ENCODE results near the gene PYROXD2.

The PYROXD2 gene

DNA sequence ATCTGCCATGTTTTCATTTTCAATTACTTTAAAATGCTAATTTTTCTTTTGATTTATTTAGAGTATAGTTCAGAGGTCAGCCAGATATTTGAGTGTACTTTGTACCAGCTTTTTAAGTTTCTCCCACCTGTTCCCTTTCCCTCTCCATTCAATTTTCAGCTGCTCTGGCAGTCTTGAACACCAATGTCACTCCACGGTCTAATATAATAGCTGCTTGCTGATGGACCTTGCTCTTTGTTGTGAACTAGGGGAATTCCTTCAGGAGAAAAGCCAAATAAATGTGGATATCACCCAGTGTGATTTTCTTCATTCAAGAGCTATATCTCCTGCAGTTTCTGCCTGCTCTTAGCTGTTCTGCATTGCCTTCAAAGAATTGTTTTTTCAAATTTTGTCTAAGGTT lies 35.6 kb upstream of the PYROXD2 start:
- Histone ChIP-seq H3K9me3 (no peaks in the 10 kb centered on the region), H3K4me1 (peaks cover 0 to 14% (median 10%) of the 10 kb centered on the region in 4 donors), H3K4me3 (no peak overlapping the region), H3K27ac (no peak overlapping the region), H3K27me3 (no peaks in the 10 kb centered on the region), H3K36me3 (no peaks in the 10 kb centered on the region)
- intact Hi-C loops (cut with DNase I; ENCODE audit: low total_unique reads), result no loop called here
- DNase-seq, result no peak
- TF ChIP-seq, protein P1, sequence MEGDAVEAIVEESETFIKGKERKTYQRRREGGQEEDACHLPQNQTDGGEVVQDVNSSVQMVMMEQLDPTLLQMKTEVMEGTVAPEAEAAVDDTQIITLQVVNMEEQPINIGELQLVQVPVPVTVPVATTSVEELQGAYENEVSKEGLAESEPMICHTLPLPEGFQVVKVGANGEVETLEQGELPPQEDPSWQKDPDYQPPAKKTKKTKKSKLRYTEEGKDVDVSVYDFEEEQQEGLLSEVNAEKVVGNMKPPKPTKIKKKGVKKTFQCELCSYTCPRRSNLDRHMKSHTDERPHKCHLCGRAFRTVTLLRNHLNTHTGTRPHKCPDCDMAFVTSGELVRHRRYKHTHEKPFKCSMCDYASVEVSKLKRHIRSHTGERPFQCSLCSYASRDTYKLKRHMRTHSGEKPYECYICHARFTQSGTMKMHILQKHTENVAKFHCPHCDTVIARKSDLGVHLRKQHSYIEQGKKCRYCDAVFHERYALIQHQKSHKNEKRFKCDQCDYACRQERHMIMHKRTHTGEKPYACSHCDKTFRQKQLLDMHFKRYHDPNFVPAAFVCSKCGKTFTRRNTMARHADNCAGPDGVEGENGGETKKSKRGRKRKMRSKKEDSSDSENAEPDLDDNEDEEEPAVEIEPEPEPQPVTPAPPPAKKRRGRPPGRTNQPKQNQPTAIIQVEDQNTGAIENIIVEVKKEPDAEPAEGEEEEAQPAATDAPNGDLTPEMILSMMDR (IDR thresholded peaks at IDR 0.05), result no peak

DNA sequence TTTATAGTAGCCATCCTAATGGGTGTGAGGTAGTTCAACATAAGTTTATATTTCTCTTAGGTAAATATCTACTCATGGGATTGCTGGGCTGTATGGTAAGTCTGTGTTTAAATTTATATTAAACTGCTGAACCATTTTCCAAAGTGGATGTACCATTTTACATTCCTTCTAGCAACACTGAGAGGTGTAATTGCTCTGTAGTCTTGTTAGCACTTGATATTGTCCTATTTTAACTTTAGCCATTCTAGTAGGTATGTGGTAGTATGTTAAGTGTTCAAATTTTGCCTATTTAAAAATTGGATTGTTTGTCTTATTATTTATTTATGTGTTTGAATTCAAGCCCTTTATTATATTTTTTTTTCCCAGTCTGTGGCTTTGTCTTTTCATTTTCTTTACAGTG lies 34.3 kb upstream of the PYROXD2 start:
- no peak overlapping the region for H3K27ac ChIP-seq
- H3K9me3 ChIP-seq, result no peaks in the 10 kb centered on the region
- no peaks in the 10 kb centered on the region for H3K27me3 ChIP-seq
- H3K4me3 ChIP-seq, result no peak overlapping the region
- H3K4me1 ChIP-seq, result peaks cover 0 to 27% (median 13%) of the 10 kb centered on the region in 4 donors
- TF ChIP-seq, protein P1 (IDR thresholded peaks at IDR 0.05), result no peak
- intact Hi-C loops (cut with DNase I; ENCODE audit: low total_unique reads), result no loop called here
- peaks cover 3 to 11% (median 6%) of the 10 kb centered on the region in 3 donors for H3K36me3 ChIP-seq
- no peak for DNase-seq

DNA sequence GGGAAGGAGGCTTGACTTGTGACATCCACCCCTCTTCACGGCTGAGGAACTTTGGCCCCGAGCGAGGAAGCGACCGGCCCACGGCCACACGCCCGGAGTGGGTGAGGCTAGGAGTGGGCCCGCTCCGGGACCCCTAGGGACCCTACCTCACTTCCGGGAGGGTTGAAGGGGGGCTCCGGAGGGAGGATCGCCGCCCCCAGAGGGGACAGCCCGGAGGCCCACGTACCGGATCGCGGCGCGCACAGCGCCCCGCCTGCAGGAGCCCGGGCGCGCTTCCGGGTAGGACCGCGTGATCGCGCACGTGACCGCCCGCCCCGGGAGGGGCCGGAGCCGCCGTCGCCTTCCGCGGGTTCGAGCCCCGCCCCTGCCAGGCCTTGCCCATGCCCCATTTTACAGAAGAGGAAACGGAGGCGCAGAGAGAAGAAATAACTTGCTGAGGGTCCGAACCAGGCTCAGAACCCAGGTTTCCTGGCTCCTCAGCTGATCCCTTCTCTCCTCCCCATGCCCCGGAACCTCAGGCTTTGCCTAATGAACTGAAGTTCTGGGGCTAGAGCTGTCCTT lies 31.8 kb upstream of the PYROXD2 start, which contains the start of gene HPS1:
TSS of gene HPS1 (minus strand) at position 275 of the 561 bp plus-strand sequence. CDS start 3,695 bp downstream, outside the sequence.
- H3K27me3 ChIP-seq, result no peaks in the 10 kb centered on the region
- peaks cover 13 to 33% (median 16%) of the 10 kb centered on the region in 3 donors for H3K36me3 ChIP-seq
- peak within 1 kb of the TSS; percentile 67 to 76 for H3K4me3 ChIP-seq
- intact Hi-C loops (cut with DNase I; ENCODE audit: low total_unique reads), result no loop called here
- H3K27ac ChIP-seq, result peak within 1 kb of the TSS; percentile 84 to 92
- H3K4me1 ChIP-seq, result peaks cover 0 to 27% (median 13%) of the 10 kb centered on the region in 4 donors
- TF ChIP-seq, protein P1 (IDR thresholded peaks at IDR 0.05), result peak in 1 of 2 experiments; percentile 4
- peak; percentile 78 to 90 for DNase-seq
- H3K9me3 ChIP-seq, result no peaks in the 10 kb centered on the region

DNA sequence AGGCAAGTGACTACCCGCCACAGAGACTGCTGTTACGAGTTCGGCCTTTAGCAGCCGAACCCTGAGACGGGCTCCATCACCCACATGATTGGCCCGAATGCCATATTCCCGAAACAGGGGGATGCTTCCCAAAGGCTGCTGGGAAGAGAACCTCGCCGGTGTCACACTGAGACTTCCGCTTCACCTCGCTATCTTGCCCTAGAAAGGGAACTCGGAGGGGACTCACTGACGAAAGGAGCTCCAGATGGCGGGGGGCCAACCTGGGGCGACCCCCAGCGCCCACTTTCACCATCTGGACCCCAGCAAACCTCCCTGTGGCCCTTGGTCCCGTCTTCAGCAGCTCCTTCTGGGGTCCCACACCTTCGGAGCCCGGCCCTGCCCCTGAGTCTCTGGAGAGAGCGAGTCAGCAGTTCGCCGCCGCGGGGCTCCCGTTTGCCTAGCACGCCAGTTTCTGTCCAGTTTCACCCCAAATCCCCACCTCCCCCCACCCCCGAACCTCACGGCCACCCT lies 31.2 kb upstream of the PYROXD2 start:
- no peaks in the 10 kb centered on the region for H3K27me3 ChIP-seq
- peak in 1 of 2 donors; percentile 50 for DNase-seq

DNA sequence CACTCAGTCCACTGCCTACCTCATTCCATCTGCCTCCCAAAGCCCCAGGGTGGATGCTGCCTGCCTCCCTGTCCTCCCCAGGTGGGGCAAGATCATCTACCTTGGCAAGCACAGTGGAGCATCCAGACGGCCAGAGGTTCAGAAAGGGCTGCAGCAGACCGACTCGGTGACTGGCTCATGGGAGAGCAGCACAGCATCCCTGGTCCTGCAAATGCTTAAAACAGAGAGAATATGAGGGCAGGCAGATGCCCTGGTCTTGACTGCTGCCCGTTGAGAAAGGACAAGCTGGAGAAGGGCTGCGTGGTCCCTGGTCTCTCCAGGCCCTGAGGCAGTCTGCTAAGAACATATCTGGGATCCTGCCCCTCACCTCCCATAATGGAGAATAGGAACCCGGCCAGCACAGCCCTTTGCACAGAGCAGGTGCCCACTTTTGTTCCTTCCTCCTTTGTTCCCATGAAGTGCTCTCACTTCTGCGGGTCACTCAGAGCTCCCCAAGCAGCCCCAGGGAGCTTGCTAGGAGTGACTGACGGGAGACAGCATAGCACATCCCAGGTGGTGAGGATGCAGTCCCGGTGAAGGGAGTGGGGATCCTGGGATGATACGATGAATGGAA lies 30.3 kb upstream of the PYROXD2 start:
- no peak for DNase-seq
- no peaks in the 10 kb centered on the region for H3K27me3 ChIP-seq
- H3K36me3 ChIP-seq, result peaks cover 14 to 36% (median 16%) of the 10 kb centered on the region in 3 donors
- H3K4me3 ChIP-seq, result peak overlapping the region; percentile 67 to 76
- H3K4me1 ChIP-seq, result peaks cover 0 to 27% (median 13%) of the 10 kb centered on the region in 4 donors
- TF ChIP-seq, protein P1 (IDR thresholded peaks at IDR 0.05), result no peak
- intact Hi-C loops (cut with DNase I; ENCODE audit: low total_unique reads), result no loop called here
- H3K9me3 ChIP-seq, result no peaks in the 10 kb centered on the region
- peak overlapping the region; percentile 84 to 92 for H3K27ac ChIP-seq

More for the DNA sequence above, 31.2 kb upstream of the PYROXD2 start:
- Histone ChIP-seq H3K4me1 (peaks cover 0 to 27% (median 13%) of the 10 kb centered on the region in 4 donors), H3K36me3 (peaks cover 13 to 33% (median 16%) of the 10 kb centered on the region in 3 donors), H3K4me3 (peak overlapping the region; percentile 67 to 76), H3K9me3 (no peaks in the 10 kb centered on the region), H3K27ac (peak overlapping the region; percentile 84 to 92)
- TF ChIP-seq, protein P1 (IDR thresholded peaks at IDR 0.05), result no peak
- intact Hi-C loops (cut with DNase I; ENCODE audit: low total_unique reads), result no loop called here

Data from tibial artery (tissue), 4 donors.